Cerebellar cortex (tissue), 1 donor: Measurements from ENCODE around the gene CES2.
"Not testable (repeated sequence)": the region's sequence is repeated elsewhere in the genome, so short reads cannot be mapped to it uniquely, and the experiment has no call there.

Source experiments
- DNase-seq: peaks from one replicate; pipeline ENCODE4 v3.0.0-alpha.2; 2015; ENCODE audit warnings: low spot score

Gene CES2

DNA sequence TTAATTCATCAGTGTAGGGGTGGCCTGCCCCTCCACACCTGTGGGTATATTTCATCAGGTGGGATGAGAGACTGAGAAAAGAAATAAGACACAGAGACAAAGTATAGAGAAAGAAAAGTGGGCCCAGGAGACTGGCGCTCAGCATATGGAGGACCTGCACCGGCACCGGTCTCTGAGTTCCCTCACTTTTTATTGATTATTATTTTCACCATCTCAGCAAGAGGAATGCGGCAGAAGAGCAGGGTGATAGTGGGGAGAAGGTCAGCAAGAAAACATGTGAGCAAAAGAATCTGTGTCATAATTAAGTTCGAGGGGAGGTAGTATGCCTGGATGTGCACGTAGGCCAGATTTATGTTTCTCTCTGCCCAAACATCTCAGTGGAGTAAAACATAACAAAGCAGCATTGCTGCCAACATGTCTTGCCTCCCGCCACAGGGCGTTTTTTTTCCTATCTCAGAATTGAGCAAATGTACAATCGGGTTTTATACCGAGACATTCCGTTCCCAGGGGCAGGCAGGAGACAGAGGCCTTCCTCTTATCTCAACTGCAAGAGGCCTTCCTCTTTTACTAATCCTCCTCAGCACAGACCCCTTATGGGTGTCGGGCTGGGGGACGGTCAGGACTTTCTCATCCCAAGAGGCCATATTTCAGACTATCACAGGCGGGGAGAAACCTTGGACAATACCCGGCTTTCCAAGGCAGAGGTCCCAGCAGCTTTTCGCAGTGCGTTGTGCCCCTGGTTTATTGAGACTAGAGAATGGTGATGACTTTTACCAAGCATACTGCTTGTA, 20.2 kb downstream of the CES2 start:
- not testable (repeated sequence) for DNase-seq

DNA sequence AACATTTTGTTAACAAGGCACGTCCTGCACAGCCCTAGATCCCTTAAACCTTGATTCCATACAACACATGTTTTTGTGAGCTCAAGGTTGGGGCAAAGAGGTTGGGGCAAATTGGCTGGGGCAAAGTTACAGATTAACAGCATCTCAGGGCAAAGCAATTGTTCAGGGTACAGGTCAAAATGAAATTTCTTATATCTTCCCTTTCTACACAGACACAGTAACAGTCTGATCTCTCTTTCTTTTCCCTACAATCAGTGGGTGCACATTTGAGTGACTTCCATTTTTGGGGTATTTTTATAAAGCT, 20.8 kb downstream of the CES2 start:
- DNase-seq = not testable (repeated sequence)

DNA sequence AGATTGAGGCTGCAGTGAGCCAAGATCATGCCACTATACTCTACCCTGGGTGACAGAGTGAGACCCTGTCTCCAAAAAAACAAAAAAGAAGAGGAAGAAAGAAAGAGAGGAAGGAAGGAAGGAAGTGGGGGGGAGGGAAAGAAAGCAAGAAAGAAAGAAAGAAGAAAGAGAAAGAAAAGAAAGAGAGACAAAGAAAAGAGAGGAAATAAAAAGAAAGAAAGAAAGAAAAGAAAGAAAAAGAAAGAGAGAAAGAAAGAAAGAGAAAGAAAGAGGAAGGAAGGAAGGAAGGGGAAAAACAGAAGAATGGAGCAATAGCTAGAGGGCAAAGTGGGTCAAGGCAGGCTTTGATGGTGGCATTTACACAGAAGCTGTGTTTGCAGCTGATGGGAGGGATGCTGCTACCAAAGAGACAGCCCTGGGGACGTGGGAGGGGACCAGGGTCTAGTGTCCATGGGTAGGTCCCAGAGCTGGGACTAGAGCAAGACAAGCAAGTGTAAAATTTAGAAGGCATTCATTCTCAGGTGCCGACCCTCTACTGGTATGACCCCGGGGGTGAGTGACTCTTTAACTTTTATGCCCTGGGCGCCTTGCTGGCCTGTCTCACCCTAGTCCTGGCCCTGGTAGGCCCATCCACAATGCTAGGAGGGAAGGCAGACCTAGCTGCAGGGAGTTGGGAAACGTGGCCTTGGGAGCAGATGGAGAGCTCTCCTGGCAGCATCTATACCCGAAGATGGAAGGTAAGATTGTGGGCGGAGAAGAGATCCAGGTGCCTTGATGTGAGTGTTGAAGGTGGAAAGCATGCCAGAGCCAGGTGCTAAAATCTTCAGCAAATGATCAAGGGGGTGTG, 23.8 kb downstream of the CES2 start:
- DNase-seq = peak; percentile 16

DNA sequence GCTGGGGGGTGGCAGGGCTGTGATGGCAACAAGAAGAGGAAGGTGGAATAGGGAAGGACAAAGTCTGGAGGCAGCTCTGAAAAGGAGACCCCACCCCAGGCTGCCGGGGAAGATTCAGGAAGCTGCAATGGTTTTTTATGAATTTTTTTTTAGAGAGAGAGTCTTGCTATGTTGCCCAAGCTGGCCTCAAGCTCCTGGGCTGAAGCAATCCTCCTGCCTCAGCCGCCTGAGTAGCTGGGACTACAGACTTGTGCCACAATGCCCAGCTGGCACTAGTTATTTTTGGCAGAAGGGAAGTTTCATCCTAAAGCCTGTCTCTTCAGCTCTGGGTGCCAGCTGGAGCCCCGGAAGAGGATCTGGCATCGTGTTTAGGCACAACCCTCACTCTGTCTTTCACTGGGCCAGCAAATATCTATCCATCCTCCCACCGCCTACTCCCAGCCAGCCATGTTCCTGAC, 24.4 kb downstream of the CES2 start:
- peak; percentile 87 for DNase-seq

DNA sequence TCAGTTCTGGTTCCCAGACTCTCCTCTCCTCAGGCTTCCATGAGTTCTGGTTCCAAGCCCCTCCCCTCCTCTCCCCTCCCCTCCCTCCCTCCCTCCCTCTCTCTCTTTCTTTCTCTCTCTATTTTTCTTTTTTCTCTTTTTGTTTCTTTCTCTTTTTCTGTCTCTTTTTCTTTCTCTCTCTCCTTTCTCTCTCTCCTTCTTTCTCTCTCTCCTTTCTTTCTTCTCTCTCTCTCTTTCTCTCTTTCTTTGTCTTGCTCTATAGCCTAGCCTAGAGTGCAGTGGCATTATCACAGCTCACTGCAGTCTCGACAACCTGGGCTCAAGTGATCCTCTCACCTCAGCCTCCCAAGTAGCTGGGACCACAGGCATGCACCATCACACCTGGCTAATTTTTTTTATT, 25.0 kb downstream of the CES2 start:
- DNase-seq = no peak

- DNase-seq = peak; percentile 70
These were observed 25.9 kb downstream of the CES2 start, which contains the start of gene CES3 for GRCh38 chr16:66961065-66961744. Gene CES3 (plus strand): TSS chr16:66961266. CDS start chr16:66961308, 42 bp downstream.

- no peak for DNase-seq
These were observed 26.6 kb downstream of the CES2 start for GRCh38 chr16:66961914-66962313.

- no peak for DNase-seq
These were observed 28.7 kb downstream of the CES2 start for GRCh38 chr16:66964049-66964448.

DNA sequence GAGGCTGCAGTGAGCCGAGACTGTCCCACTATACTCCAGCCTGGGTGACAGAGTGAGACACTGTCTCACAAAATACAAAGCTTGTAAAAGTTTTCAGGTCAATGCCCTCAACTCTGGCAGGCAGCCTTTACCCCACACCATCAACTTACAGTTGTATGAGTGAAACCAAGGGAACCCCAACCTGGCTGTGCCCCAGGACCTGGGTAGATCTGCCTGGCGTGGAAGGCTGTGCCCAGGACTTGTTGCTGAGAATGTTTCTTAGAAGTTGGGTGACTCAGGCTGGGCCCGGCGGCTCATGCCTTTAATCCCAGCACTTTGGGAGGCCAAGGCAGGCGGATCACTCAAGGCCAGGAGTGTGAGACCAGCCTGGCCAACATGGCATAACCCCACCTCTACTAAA, 33.5 kb downstream of the CES2 start:
- DNase-seq = no peak

DNA sequence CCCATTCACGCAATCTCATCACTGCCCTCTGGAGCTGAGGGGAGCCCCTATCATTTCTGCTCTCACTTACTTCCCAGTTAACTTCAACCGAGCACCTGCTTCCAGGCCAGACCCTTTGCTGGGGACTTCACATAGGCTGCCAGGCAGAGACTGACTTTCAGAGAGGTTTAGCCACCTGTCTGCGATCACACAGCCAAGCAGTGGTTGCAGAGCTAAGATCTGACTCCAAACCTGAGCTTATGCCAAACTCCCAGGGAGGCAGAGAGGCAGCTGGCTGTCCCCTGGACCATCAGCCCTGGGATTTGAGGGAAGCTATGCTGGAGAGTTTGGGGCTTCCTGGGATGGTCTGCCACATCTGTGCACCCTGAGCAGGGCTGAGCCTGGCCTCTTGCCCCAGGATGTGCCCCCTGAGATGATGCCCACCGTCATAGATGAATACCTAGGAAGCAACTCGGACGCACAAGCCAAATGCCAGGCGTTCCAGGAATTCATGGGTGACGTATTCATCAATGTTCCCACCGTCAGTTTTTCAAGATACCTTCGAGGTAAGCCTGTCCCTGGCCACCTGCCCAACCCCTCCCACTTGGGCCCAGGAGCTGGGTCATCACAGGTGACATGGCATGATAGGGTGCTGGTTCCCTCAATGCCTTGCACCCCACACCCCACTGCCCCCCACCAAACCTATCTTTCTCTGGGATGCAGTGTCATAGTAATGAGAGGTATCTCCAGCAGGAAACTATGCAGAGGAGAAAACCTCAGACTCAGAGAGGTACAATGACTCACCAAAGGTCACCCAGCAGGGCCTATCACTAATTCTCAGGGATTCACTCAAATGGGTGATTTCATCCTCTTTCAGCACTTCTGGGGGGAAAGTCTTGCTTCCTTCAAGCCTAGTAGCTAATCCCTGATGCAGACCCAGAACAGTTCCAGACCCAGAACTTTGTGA, 35.7 kb downstream of the CES2 start:
- DNase-seq = no peak

DNA sequence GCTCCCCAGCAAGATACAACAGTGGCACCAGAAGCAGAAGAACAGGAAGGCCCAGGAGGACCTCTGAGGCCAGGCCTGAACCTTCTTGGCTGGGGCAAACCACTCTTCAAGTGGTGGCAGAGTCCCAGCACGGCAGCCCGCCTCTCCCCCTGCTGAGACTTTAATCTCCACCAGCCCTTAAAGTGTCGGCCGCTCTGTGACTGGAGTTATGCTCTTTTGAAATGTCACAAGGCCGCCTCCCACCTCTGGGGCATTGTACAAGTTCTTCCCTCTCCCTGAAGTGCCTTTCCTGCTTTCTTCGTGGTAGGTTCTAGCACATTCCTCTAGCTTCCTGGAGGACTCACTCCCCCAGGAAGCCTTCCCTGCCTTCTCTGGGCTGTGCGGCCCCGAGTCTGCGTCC, 37.7 kb downstream of the CES2 start:
- DNase-seq = no peak

GRCh38 chr16:66973716-66974115, 38.4 kb downstream of the CES2 start:
- DNase-seq = no peak

DNA sequence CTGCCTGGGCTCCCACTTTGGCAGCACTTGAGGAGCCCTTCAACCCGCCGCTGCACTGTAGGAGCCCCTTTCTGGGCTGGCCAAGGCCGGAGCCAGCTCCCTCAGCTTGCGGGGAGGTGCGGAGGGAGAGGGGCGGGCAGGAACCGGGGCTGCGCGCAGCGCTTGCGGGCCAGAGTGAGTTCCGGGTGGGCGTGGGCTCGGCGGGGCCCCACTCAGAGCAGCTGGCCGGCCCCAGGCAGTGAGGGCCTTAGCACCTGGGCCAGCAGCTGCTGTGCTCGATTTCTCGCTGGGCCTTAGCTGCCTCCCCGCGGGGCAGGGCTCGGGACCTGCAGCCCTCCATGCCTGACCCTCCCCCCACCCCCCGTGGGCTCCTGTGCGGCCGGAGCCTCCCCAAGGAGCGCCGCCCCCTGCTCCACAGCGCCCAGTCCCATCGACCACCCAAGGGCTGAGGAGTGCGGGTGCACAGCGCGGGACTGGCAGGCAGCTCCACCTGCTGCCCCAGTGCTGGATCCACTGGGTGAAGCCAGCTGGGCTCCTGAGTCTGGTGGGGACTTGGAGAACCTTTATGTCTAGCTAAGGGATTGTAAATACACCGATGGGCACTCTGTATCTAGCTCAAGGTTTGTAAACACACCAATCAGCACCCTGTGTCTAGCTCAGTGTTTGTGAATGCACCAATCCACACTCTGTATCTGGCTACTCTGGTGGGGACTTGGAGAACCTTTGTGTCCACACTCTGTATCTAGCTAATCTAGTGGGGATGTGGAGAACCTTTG, 39.0 kb downstream of the CES2 start:
- DNase-seq = not testable (repeated sequence)

DNA sequence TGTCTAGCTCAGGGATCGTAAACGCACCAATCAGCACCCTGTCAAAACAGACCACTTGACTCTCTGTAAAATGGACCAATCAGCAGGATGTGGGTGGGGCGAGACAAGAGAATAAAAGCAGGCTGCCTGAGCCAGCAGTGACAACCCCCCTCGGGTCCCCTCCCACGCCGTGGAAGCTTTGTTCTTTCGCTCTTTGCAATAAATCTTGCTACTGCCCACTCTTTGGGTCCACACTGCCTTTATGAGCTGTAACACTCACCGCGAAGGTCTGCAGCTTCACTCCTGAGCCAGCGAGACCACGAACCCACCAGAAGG, 39.6 kb downstream of the CES2 start:
- not testable (repeated sequence) for DNase-seq

- DNase-seq = no peak
These were observed 40.1 kb downstream of the CES2 start for GRCh38 chr16:66975302-66975893.

- DNase-seq = no peak
These were observed 41.4 kb downstream of the CES2 start for GRCh38 chr16:66976746-66977145.

GRCh38 chr16:66977341-66978113, 42.2 kb downstream of the CES2 start:
- DNase-seq = peak; percentile 81

GRCh38 chr16:66979011-66979717, 43.8 kb downstream of the CES2 start:
- DNase-seq = no peak

- no peak for DNase-seq
These were observed 47.7 kb downstream of the CES2 start for GRCh38 chr16:66983033-66983432.
